Common myeloid progenitor, CD34-positive (primary cell): ENCODE data around the gene ACCSL.

Source experiments
- CTCF ChIA-PET: fragments of 350-600 bp; sonication (Branson Sonifier 250); formaldehyde crosslinking; loops from one replicate; lab custom pipeline; 2021; ENCODE audit warnings: antibody characterized with exemption; lab: Charles Lee
- POLR2A ChIA-PET: fragments of 350-600 bp; sonication (Branson Sonifier 250); formaldehyde crosslinking; loops from one replicate; lab custom pipeline; 2021; ENCODE audit warnings: antibody characterized with exemption; lab: Charles Lee
- DNase-seq, 3 donors: peaks; one replicate each; pipeline versions ENCODE4 v3.0.0 to v3.0.0-alpha.2; 2013
- H3K27ac ChIP-seq, 2 experiments: 1 replicate in 1 of 2; 2 replicates in 1 of 2; pipeline ENCODE4 v1.7.0; 2013; ENCODE audit warnings: inconsistent platforms in 2 of 2, low read length in 2 of 2, mild to moderate bottlenecking in 2 of 2, low read depth in 1 of 2, moderate library complexity in 1 of 2; ENCODE audit not compliant: severe bottlenecking in 2 of 2, insufficient read depth in 1 of 2, poor library complexity in 1 of 2
- H3K27me3 ChIP-seq, 5 experiments: replicated peaks in 2 of 5; 1 replicate in 3 of 5; 2 replicates in 2 of 5; pipeline versions ENCODE4 v1.6.1 to v1.7.0; 2013; ENCODE audit warnings: low read length in 4 of 5, mild to moderate bottlenecking in 2 of 5, moderate library complexity in 2 of 5, inconsistent platforms in 1 of 5; ENCODE audit not compliant: insufficient read depth in 5 of 5, control insufficient read depth in 4 of 5
- H3K36me3 ChIP-seq, 4 experiments: 1 replicate in 2 of 4; 2 replicates in 2 of 4; pipeline versions ENCODE4 v1.6.1 to v1.7.0; 2013; ENCODE audit warnings: low read length in 3 of 4, control low read depth in 1 of 4, mild to moderate bottlenecking in 1 of 4; ENCODE audit not compliant: control insufficient read depth in 4 of 4, insufficient read depth in 4 of 4
- H3K4me1 ChIP-seq, 4 experiments: 1 replicate in 3 of 4; 2 replicates in 1 of 4; pipeline versions ENCODE4 v1.6.1 to v1.7.1; 2013; ENCODE audit warnings: low read length in 3 of 4, mild to moderate bottlenecking in 3 of 4, control low read depth in 1 of 4, inconsistent platforms in 1 of 4, moderate library complexity in 1 of 4; ENCODE audit not compliant: control insufficient read depth in 4 of 4, insufficient read depth in 4 of 4; ENCODE audit errors: control extremely low read depth in 1 of 4
- H3K4me3 ChIP-seq, 7 experiments: 1 replicate in 4 of 7; 2 replicates in 3 of 7; pipeline versions ENCODE4 v1.5.1 to v1.7.0; 2013; ENCODE audit warnings: mild to moderate bottlenecking in 7 of 7, low read length in 6 of 7, moderate library complexity in 6 of 7, inconsistent platforms in 2 of 7, low read depth in 2 of 7, control low read depth in 1 of 7; ENCODE audit not compliant: insufficient read depth in 4 of 7, control insufficient read depth in 1 of 7; ENCODE audit errors: extremely low read depth in 1 of 7
- H3K9me3 ChIP-seq, 5 experiments: 1 replicate in 4 of 5; 2 replicates in 1 of 5; pipeline versions ENCODE4 v1.6.1 to v1.7.1; 2013; ENCODE audit warnings: low read length in 4 of 5, mild to moderate bottlenecking in 2 of 5, inconsistent platforms in 1 of 5, low read depth in 1 of 5, moderate library complexity in 1 of 5; ENCODE audit not compliant: control insufficient read depth in 4 of 5, insufficient read depth in 2 of 5; ENCODE audit errors: control extremely low read depth in 1 of 5
- WGBS: methylation state at CpG from one replicate; pipeline ENCODE4 v1.1.5; 2013; ENCODE audit not compliant: insufficient coverage; 5-methylcytosine and 5-hydroxymethylcytosine counted together

Gene ACCSL

DNA sequence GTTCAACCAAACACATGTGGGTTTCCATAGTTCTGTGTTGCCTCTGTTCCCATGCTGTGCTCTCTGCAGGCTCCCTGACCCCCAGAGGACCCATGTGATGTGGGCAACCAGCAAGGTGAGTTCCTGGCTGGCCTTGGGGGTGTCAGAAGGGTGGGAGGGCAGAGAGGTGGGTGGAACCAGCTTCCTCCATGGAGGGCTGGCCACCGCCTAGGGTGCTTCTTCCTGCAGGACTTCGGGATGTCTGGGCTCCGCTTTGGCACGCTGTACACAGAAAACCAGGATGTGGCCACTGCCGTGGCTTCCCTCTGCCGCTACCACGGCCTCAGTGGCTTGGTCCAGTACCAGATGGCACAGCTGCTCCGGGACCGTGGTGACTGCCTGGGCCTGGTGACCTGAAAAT is 33.2 kb downstream of the ACCSL start:
- Histone ChIP-seq H3K4me3 (no peak overlapping the region), H3K27ac (no peak overlapping the region), H3K36me3 (peaks cover 10 to 54% (median 37%) of the 10 kb centered on the region in 4 experiments), H3K4me1 (no peaks in the 10 kb centered on the region), H3K27me3 (no peaks in the 10 kb centered on the region), H3K9me3 (peaks cover 0 to 4% (median 0%) of the 10 kb centered on the region in 5 experiments)
- WGBS = 92% methylated on average over 9 of the region's 9 CpGs
- ChIA-PET POLR2A (no interaction called here), CTCF (interaction anchor here (1.3 kb wide), 1 partner anchor 12 kb away, joined by 3 read pairs; no protein-coding TSS in a partner anchor)
- DNase-seq = no peak

DNA sequence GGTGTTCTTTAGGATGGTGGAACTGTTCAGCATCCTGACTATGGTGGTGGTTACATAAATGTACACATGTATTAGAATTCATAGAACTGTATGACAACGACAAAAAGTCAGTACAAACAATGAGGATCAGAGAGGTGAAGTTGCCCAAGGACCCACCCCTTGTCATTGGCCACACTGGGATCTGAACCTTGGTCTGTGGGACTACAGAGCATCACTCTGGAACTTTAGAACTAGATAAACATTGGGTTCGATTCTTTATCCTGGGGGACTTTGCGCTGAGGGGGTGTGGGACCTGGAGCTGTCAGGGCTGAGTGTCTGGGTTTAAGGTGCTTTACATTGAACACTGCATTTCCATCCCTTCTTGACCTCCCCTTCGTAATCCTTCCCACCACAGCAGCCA is 34.9 kb downstream of the ACCSL start:
- H3K27me3 ChIP-seq = no peaks in the 10 kb centered on the region
- CTCF ChIA-PET = interaction anchor here (1.4 to 2.2 kb wide), 4 partner anchors 9 to 22 kb away, joined by 4 to 8 read pairs (median 4); partner anchors contain the start of genes ACCS and EXT2
- no peak for DNase-seq
- H3K36me3 ChIP-seq = peaks cover 7 to 47% (median 30%) of the 10 kb centered on the region in 4 experiments
- H3K9me3 ChIP-seq = peaks cover 0 to 4% (median 0%) of the 10 kb centered on the region in 5 experiments
- WGBS = 100% methylated on average over 3 of the region's 4 CpGs
- no peak overlapping the region for H3K27ac ChIP-seq
- peaks cover 0 to 2% (median under 1%) of the 10 kb centered on the region in 4 experiments for H3K4me1 ChIP-seq
- no peak overlapping the region for H3K4me3 ChIP-seq
- POLR2A ChIA-PET = no interaction called here

DNA sequence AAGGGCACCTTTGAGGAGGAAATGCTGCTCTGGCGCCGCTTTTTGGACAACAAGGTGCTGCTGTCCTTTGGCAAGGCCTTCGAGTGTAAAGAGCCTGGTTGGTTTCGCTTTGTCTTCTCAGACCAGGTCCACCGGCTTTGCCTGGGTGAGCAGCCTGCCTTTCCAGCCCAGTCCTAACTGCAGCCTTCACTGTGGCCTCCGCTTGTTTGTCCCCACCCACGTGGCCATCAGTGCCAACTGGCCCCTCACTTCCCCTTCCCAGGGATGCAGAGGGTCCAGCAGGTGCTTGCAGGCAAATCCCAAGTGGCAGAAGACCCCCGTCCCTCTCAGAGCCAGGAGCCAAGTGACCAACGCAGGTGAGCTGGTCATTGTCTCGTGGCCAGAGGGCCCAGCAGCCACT is 35.7 kb downstream of the ACCSL start:
- ChIA-PET CTCF (interaction anchor here (1.3 to 2.2 kb wide), 2 partner anchors 13 to 21 kb away, joined by 3 to 8 read pairs; no protein-coding TSS in a partner anchor), POLR2A (no interaction called here)
- Histone ChIP-seq H3K36me3 (peaks cover 7 to 40% (median 29%) of the 10 kb centered on the region in 4 experiments), H3K9me3 (peaks cover 0 to 4% (median 0%) of the 10 kb centered on the region in 5 experiments), H3K27ac (no peak overlapping the region), H3K4me1 (peaks cover 0 to 3% (median 2%) of the 10 kb centered on the region in 4 experiments), H3K27me3 (no peaks in the 10 kb centered on the region), H3K4me3 (no peak overlapping the region)
- DNase-seq = no peak
- WGBS = 92% methylated on average over 10 of the region's 10 CpGs

DNA sequence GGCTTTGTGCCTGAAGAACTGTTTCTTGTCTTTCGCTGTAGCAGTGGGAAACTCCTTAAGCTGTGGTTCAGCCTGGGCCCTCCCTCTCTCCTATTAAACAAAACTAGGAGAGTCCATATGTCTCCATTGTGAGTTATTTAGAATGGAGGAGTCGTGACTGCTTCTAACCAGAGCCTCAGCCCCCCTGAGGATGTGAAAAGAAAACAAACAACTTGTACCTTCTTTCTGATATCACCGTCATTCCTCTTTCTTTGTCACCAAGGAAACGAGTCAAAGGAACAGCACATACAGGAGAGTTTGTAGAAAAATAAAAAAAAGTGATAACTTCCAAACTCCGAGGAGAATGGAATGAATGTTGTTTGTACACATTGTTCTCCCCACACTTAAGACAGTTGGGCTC is 36.1 kb downstream of the ACCSL start:
- Histone ChIP-seq H3K9me3 (peaks cover 0 to 4% (median 0%) of the 10 kb centered on the region in 5 experiments), H3K27ac (no peak overlapping the region), H3K27me3 (no peaks in the 10 kb centered on the region), H3K4me3 (no peak overlapping the region), H3K4me1 (peaks cover 0 to 6% (median 4%) of the 10 kb centered on the region in 4 experiments), H3K36me3 (peaks cover 7 to 37% (median 29%) of the 10 kb centered on the region in 4 experiments)
- WGBS = 100% methylated on average over 2 of the region's 5 CpGs
- DNase-seq = no peak
- ChIA-PET CTCF (interaction anchor here (1.3 to 2.2 kb wide), 3 partner anchors 11 to 21 kb away, joined by 3 to 15 read pairs (median 8); partner anchors contain the start of gene EXT2), POLR2A (no interaction called here)

DNA sequence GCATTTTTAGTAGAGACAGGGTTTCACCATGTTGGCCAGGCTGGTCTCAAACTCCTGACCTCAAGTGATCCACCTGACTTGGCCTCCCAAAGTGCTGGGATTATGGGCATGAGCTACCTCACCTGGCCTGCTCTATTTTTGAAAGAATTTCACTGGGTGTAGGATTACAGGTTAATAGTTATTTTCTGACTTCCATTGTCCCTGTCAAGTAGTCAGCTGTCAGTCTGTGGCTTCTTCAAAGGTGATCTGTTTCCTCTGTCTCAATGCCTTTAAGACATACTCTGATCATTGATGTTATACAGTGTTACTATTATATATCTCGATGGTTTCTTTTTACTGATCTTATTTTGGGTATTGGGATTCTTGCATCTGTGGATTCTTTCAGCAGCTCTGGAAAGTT is 37.5 kb downstream of the ACCSL start:
- H3K4me3 ChIP-seq = no peak overlapping the region
- DNase-seq = no peak
- CTCF ChIA-PET = interaction anchor here (0.8 to 2.1 kb wide), 6 partner anchors 9 to 48 kb away, joined by 3 to 15 read pairs (median 3); partner anchors contain the start of gene EXT2
- peaks cover 0 to 4% (median 3%) of the 10 kb centered on the region in 5 experiments for H3K9me3 ChIP-seq
- no CpG with 5 or more reads among the region's 1 CpG for WGBS
- H3K4me1 ChIP-seq = peaks cover 0 to 6% (median 4%) of the 10 kb centered on the region in 4 experiments
- POLR2A ChIA-PET = interaction anchor here (1.4 kb wide), 1 partner anchor 11 kb away, joined by 3 read pairs; no protein-coding TSS in a partner anchor
- no peak overlapping the region for H3K27ac ChIP-seq
- H3K36me3 ChIP-seq = peaks cover 9 to 34% (median 27%) of the 10 kb centered on the region in 4 experiments
- H3K27me3 ChIP-seq = no peaks in the 10 kb centered on the region

DNA sequence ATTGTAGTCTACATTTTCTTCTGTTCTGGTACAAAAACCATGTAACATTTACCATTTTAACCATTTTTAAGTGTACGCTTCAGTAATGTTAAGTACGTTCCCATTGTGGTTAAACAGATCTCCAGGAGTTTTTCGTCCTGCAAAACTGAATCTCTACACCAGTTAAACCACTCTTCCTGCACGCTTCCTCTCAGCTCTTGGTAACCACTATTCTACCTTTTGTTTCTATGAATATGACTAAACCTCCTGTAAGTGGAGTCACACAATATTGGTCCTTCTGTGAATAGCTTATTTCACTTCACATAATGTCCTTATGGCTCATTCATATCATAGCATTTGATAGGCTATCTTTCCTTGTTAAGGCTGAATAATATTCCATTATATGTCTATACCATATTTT is 40.6 kb downstream of the ACCSL start:
- Histone ChIP-seq H3K27me3 (no peaks in the 10 kb centered on the region), H3K4me3 (no peak overlapping the region), H3K27ac (no peak overlapping the region), H3K4me1 (peaks cover 0 to 6% (median 4%) of the 10 kb centered on the region in 4 experiments), H3K9me3 (peaks cover 0 to 4% (median 3%) of the 10 kb centered on the region in 5 experiments), H3K36me3 (peaks cover 2 to 15% (median 7%) of the 10 kb centered on the region in 4 experiments)
- CTCF ChIA-PET = interaction anchor here (0.7 to 1.4 kb wide), 2 partner anchors 18 to 25 kb away, joined by 4 read pairs; no protein-coding TSS in a partner anchor
- 44% methylated on average over 3 of the region's 4 CpGs for WGBS
- POLR2A ChIA-PET = no interaction called here
- DNase-seq = no peak

DNA sequence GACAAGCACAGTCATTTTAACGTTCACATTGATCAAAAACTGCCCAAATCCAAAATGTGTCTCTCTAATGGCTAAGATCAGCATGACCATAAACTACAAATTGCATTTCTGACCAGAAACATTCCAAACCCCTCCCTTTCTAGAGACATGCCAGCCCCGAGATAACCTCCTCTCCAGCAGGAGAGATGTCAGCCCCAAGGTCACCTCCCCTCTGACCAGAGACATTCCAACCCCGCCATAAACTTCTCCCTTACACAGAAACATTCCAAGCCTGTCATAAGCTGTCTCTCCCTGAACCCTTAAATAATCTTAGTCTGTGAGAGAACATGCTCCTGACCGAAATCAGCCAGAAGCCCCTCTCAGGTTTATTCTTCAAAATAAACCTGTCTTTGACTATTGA is 41.1 kb downstream of the ACCSL start:
- Histone ChIP-seq H3K27ac (no peak overlapping the region), H3K4me3 (no peak overlapping the region), H3K4me1 (peaks cover 0 to 6% (median 4%) of the 10 kb centered on the region in 4 experiments), H3K36me3 (peaks cover 2 to 10% (median 5%) of the 10 kb centered on the region in 4 experiments), H3K9me3 (peaks cover 0 to 4% (median 3%) of the 10 kb centered on the region in 5 experiments), H3K27me3 (no peaks in the 10 kb centered on the region)
- ChIA-PET CTCF (interaction anchor here (0.7 kb wide), 1 partner anchor 26 kb away, joined by 4 read pairs; no protein-coding TSS in a partner anchor), POLR2A (no interaction called here)
- 100% methylated on average over 3 of the region's 4 CpGs for WGBS
- DNase-seq = no peak
